HepG2 (cell line): Measurements from ENCODE around the gene PNPLA3. TPM values are rescaled to one million over a fixed set of nuclear protein-coding genes. Genes with fewer than 3 reads are reported as not detected.

Experiments
- ATAC-seq: fragments of 200-7000 bp; cut with Tn5 transposase; 3 replicates; pipeline ENCODE4 v1.9.1; 2020; ENCODE audit warnings: mild to moderate bottlenecking, moderate library complexity
- BruUV-seq: library from RNA; stranded (reverse); fragments of 400-500 nt; replicated peaks from 2 replicates; lab custom pipeline; 2021; lab: Mats Ljungman, UMichigan
- CTCF ChIA-PET: fragments of 300-600 bp; formaldehyde crosslinking; extraction: SDS; loops from one replicate; lab custom pipeline; 2021; ENCODE audit warnings: low total read pairs, inconsistent platforms, low intra/inter-chr PET ratio; lab: Yijun Ruan, JAX
- POLR2A ChIA-PET: fragments of 350-600 bp; sonication (Branson Sonifier 250); formaldehyde crosslinking; loops from one replicate; lab custom pipeline; 2020; ENCODE audit warnings: antibody characterized with exemption, inconsistent platforms; lab: Yijun Ruan, JAX
- DNase-seq: peaks from one replicate; pipeline ENCODE4 v3.0.0-alpha.2; 2015; ENCODE audit warnings: low spot score
- FAIRE-seq: peaks from 3 replicates; lab custom pipeline; 2011; peaks lifted over from hg19 to GRCh38; lab: Jason Lieb, UNC
- H2AFZ ChIP-seq: one replicate; pipeline ENCODE4 v1.6.1; 2011; ENCODE audit warnings: low read length, inconsistent platforms
- H3K27ac ChIP-seq: fragments of 300-600 bp; 3 replicates; pipeline ENCODE4 v1.8.0; 2011; ENCODE audit warnings: mixed run types, mild to moderate bottlenecking, mixed read lengths, low read length, inconsistent platforms; ENCODE audit not compliant: insufficient read depth; ENCODE audit errors: extremely low read length
- H3K27me3 ChIP-seq, 2 experiments: fragments of 200-600 bp in 1 of 2; 2 replicates in 1 of 2; 3 replicates in 1 of 2; pipeline versions ENCODE4 v1.6.0 to v1.8.0; 2011; ENCODE audit warnings: low read length in 2 of 2, mild to moderate bottlenecking in 2 of 2, moderate library complexity in 2 of 2, inconsistent platforms in 1 of 2; ENCODE audit not compliant: insufficient read depth in 2 of 2, control insufficient read depth in 1 of 2
- H3K36me3 ChIP-seq, 2 experiments: fragments of 200-600 bp in 1 of 2; replicated peaks in 1 of 2; 2 replicates in 1 of 2; 3 replicates in 1 of 2; pipeline versions ENCODE4 v1.5.1 to v1.8.0; 2011; ENCODE audit warnings: low read length in 2 of 2, inconsistent platforms in 1 of 2; ENCODE audit not compliant: insufficient read depth in 2 of 2, control insufficient read depth in 1 of 2
- H3K4me1 ChIP-seq: 2 replicates; pipeline ENCODE4 v1.5.1; 2012; ENCODE audit warnings: low read length, inconsistent platforms; ENCODE audit not compliant: insufficient read depth
- H3K4me2 ChIP-seq: 2 replicates; pipeline ENCODE4 v1.6.0; 2011; ENCODE audit warnings: low read depth, low read length, inconsistent platforms
- H3K4me3 ChIP-seq, 3 experiments: fragments of 200-600 bp in 1 of 3; sonication (generic), shearing (Covaris generic) in 1 of 3; replicated peaks in 1 of 3; 2 replicates each; pipeline ENCODE4 v1.5.1; 2011 to 2016; ENCODE audit warnings: low read length in 3 of 3, inconsistent platforms in 2 of 3, low read depth in 2 of 3, mild to moderate bottlenecking in 2 of 3, control low read depth in 1 of 3, mixed read lengths in 1 of 3; ENCODE audit not compliant: insufficient read depth in 1 of 3
- H3K79me2 ChIP-seq: one replicate; pipeline ENCODE4 v1.6.1; 2011; ENCODE audit warnings: low read length, inconsistent platforms; ENCODE audit not compliant: insufficient read depth
- H3K9ac ChIP-seq: 2 replicates; pipeline ENCODE4 v1.6.0; 2011; ENCODE audit warnings: mild to moderate bottlenecking, low read depth, low read length, inconsistent platforms; ENCODE audit not compliant: insufficient read depth
- H3K9me3 ChIP-seq: 2 replicates; pipeline ENCODE4 v1.5.1; 2012; ENCODE audit warnings: mild to moderate bottlenecking, low read length
- H4K20me1 ChIP-seq: 2 replicates; pipeline ENCODE4 v1.6.0; 2011; ENCODE audit warnings: inconsistent platforms, mild to moderate bottlenecking, low read length, moderate library complexity; ENCODE audit not compliant: insufficient read depth
- CBFB ChIP-seq: sonication (generic); formaldehyde crosslinking; IDR thresholded peaks from 2 replicates; pipeline ENCODE4 v1.4.0; 2020; ENCODE audit warnings: missing genetic modification reagents
- POLR2G ChIP-seq: fragments of 200-400 bp; formaldehyde crosslinking; IDR thresholded peaks from 2 replicates; pipeline ENCODE4 v1.6.1; 2018; ENCODE audit warnings: mild to moderate bottlenecking, low read depth, low read length, moderate library complexity
- PRMT3 ChIP-seq: sonication (generic); formaldehyde crosslinking; IDR thresholded peaks from 2 replicates; pipeline ENCODE4 v1.8.1; 2022; ENCODE audit warnings: low read depth, mild to moderate bottlenecking, moderate library complexity, missing genetic modification reagents, borderline replicate concordance
- RBAK ChIP-seq: sonication (generic); formaldehyde crosslinking; IDR thresholded peaks from 2 replicates; pipeline ENCODE4 v1.5.1; 2020; ENCODE audit warnings: mild to moderate bottlenecking, missing genetic modification reagents
- REPIN1 ChIP-seq: sonication (generic); formaldehyde crosslinking; IDR thresholded peaks from 2 replicates; pipeline ENCODE4 v1.8.0; 2022; ENCODE audit warnings: missing genetic modification reagents, low read depth, mild to moderate bottlenecking, borderline replicate concordance
- SIX1 ChIP-seq: sonication (generic); formaldehyde crosslinking; IDR thresholded peaks from 2 replicates; pipeline ENCODE4 v1.4.0; 2020; ENCODE audit warnings: missing genetic modification reagents, borderline replicate concordance
- ZBTB33 ChIP-seq: sonication (generic); formaldehyde crosslinking; IDR thresholded peaks from 2 replicates; pipeline ENCODE4 v1.4.0; 2020; ENCODE audit warnings: missing genetic modification reagents
- ZFP90 ChIP-seq: sonication (generic); formaldehyde crosslinking; IDR thresholded peaks from 2 replicates; pipeline ENCODE4 v1.8.0; 2022; ENCODE audit warnings: missing genetic modification reagents, mild to moderate bottlenecking, inconsistent platforms, borderline replicate concordance
- ZKSCAN1 ChIP-seq: fragments of 150-350 bp; IDR thresholded peaks from 2 replicates; pipeline ENCODE4 v1.6.1; 2014; ENCODE audit warnings: low read length
- ZNF317 ChIP-seq: sonication (generic); formaldehyde crosslinking; IDR thresholded peaks from 2 replicates; pipeline ENCODE4 v1.5.0; 2020; ENCODE audit warnings: mild to moderate bottlenecking, missing genetic modification reagents
- ZNF484 ChIP-seq: sonication (generic); formaldehyde crosslinking; IDR thresholded peaks from 2 replicates; pipeline ENCODE4 v1.5.1; 2020; ENCODE audit warnings: mild to moderate bottlenecking, low read depth, missing genetic modification reagents, borderline replicate concordance
- ZNF552 ChIP-seq: sonication (generic); formaldehyde crosslinking; IDR thresholded peaks from 2 replicates; pipeline ENCODE4 v1.9.0; 2022; ENCODE audit warnings: missing genetic modification reagents, mild to moderate bottlenecking, borderline replicate concordance
- ZNF629 ChIP-seq: sonication (generic); formaldehyde crosslinking; conservative IDR thresholded peaks from 2 replicates; pipeline ENCODE4 v1.5.0; 2020; ENCODE audit warnings: missing genetic modification reagents
- ZSCAN22 ChIP-seq: sonication (generic); formaldehyde crosslinking; IDR thresholded peaks from 2 replicates; pipeline ENCODE4 v1.4.0; 2020; ENCODE audit warnings: mild to moderate bottlenecking, missing genetic modification reagents
- WGBS: methylation state at CpG from one replicate; pipeline ENCODE4 v1.1.6; 2017; ENCODE audit warnings: low lambda C conversion rate; 5-methylcytosine and 5-hydroxymethylcytosine counted together
- in situ Hi-C: cut with HindIII; loops from 2 replicates; pipeline ENCODE4 v1.10.0; 2017; ENCODE audit warnings: low pct_unique_long_range_greater_than_20kb; ENCODE audit not compliant: extremely low pct_ligation_motif_present
- intact Hi-C: fragments of 100-400 bp; cut with micrococcal nuclease; formaldehyde crosslinking; loops from one replicate; pipeline ENCODE4 v1.10.0; 2022; ENCODE audit not compliant: unreplicated experiment
- polyA plus RNA-seq, 8 experiments: library from polyadenylated mRNA; depleted of rRNA in 3 of 8; stranded (reverse) in 7 of 8; unstranded in 1 of 8; fragments of >200 nt; fragmentation: Illumina TruSeq in 4 of 8; extraction: Trizol in 4 of 8; gene quantifications; 2 replicates each; pipeline versions ENCODE4 v1.2.1 to v1.2.3, GENCODE V29; 2011 to 2016; ENCODE audit warnings: low read depth in 4 of 8, missing spikeins in 1 of 8, mixed read lengths in 1 of 8; ENCODE audit not compliant: insufficient read depth in 1 of 8
- total RNA-seq, 5 experiments: library from RNA; depleted of rRNA; stranded (reverse); fragments of >200 nt; fragmentation: Illumina TruSeq; extraction: Trizol; gene quantifications; 2 replicates each; pipeline ENCODE4 v1.2.3, GENCODE V29; 2016; ENCODE audit warnings: low read depth in 1 of 5
- TF ChIP-seq, protein P1 (sequence below): sonication (generic); formaldehyde crosslinking; IDR thresholded peaks from 2 replicates; pipeline ENCODE4 v1.5.0; 2020; ENCODE audit warnings: missing genetic modification reagents, mild to moderate bottlenecking, borderline replicate concordance

Gene PNPLA3
- total and polyA plus RNA-seq, 2 of the 13 experiments (the other 11 are each of a cell fraction or from before 2014, with no cell fraction given): 16.9 to 19.8 TPM

GRCh38 chr22:43880541-43880991 lies 43.0 kb upstream of the PNPLA3 start:
- no peaks in the 10 kb centered on the region for H3K4me1 ChIP-seq
- H3K4me3 ChIP-seq: no peak overlapping the region
- no peaks in the 10 kb centered on the region for H3K79me2 ChIP-seq
- TF ChIP-seq REPIN1 (CRISPR knock-in tag) (no peak), ZFP90 (CRISPR knock-in tag) (no peak), ZNF317 (CRISPR knock-in tag) (no peak), ZNF552 (no peak), ZBTB33 (CRISPR knock-in tag) (no peak), ZKSCAN1 (no peak), POLR2G (no peak), ZNF629 (CRISPR knock-in tag) (no peak), SIX1 (no peak), ZNF484 (no peak), CBFB (no peak), PRMT3 (CRISPR knock-in tag) (no peak), ZSCAN22 (CRISPR knock-in tag) (no peak), RBAK (CRISPR knock-in tag) (no peak)
- TF ChIP-seq, protein P1, sequence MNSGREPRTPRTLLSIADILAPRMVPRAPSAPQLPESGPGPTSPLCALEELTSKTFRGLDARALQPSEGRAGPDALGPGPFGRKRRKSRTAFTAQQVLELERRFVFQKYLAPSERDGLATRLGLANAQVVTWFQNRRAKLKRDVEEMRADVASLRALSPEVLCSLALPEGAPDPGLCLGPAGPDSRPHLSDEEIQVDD (CRISPR knock-in tag): no peak
- no TSS peak for BruUV-seq
- H4K20me1 ChIP-seq: no peaks in the 10 kb centered on the region
- no peak overlapping the region for H3K9ac ChIP-seq
- ATAC-seq (no peak), FAIRE-seq (no peak), DNase-seq (no peak)
- no peak overlapping the region for H2AFZ ChIP-seq
- peaks cover 0 to 3% of the 10 kb centered on the region in 2 experiments; a peak in 3 of 5 replicates for H3K27me3 ChIP-seq
- no peak overlapping the region for H3K4me2 ChIP-seq
- ChIA-PET POLR2A (no interaction called here), CTCF (no interaction called here)
- in situ Hi-C loops: loop anchor here (25.0 kb wide), 1 partner anchor 757 kb away; no protein-coding TSS in a partner anchor
- 17% methylated on average over 9 of the region's 15 CpGs for WGBS
- intact Hi-C loops: no loop called here
- no peaks in the 10 kb centered on the region for H3K36me3 ChIP-seq
- H3K27ac ChIP-seq: no peak overlapping the region
- no peaks in the 10 kb centered on the region for H3K9me3 ChIP-seq
